ENCODE measurements around the gene ITGB1. TPM values are rescaled to one million over a fixed set of nuclear protein-coding genes. Genes with fewer than 3 reads are reported as not detected.

ITGB1 gene
- polyA plus RNA-seq, 12 donors = 358 to 535 (median 476) TPM; not detected in 1

DNA sequence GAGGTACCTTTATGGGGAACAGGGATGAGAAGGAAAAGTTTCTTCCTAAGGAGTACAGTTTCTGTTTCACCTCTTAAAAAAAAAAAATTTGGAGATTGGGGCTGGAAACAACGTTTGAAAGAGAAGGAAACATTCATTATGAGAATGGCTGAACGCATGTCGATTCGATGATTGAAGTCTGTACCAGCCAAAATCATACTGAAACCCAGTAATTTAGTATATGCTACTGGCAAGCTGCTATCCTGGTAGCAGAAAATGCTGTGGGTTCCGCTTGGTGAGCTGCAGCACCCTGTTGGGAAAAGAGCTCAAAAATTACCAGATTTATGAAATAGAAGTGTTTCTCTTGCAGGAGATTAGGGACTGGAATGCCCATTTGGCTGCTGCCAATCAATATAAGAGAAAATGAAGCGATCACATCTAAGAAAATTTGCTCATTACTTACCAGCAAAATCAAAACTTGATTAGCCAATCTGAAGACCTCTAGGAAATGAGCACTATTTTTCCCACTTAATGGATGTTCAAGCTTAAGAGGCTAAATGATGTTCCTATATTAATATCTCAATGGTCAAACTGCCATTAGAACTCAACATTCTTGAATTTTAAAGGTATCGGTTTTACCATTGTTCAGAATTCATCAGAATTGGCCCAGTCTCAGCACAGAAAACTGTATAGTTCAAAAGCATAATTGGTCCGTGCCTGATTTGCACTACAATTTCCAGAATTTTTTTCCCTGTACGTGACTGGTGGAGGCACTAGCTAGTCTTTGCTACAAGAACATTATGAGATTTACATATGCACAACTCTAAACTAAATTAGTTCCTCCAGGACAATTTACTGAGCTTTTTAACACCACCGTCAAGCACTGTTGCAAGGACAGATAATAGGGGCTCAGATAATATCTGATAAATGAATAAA lies 1.2 kb upstream of the ITGB1 start:
- DNase-seq = no peak

DNA sequence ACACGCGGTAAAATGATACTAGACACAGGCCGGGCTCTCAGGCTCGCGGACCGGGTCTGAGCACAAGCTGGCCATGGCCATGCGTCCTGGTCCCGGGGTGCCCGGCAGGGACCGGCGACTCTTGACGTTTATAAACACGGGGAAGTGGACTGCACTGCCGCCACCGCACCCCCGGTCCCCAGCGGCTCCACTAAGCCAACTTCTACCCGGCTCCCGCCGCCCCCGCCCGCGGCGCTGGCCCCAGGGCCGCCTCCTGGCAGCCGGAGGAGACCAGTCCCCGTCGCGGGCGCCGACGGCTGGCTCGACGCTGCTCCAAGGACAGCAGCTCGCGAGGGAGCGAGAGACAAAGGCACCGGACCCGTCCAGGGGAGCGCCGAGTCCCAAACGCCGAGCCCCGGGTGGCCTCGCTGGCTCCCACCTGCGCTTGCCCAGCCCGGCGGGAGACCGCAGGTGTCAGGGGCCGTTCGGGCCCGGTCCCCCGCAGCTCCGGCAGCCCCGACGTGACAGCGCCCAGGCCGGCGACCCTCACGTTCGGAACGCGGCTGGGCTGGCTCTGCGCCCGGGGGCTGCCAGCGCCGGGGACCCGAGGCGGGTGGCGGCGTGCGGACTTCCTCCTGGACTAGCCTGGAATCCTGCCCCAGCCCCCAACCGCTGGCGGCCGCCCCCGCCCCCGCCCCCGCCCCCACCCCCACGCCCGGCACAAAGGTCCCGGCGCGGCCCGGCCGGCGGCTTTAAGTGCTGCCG lies 517 bp downstream of the ITGB1 start:
- DNase-seq = peak; percentile 38

DNA sequence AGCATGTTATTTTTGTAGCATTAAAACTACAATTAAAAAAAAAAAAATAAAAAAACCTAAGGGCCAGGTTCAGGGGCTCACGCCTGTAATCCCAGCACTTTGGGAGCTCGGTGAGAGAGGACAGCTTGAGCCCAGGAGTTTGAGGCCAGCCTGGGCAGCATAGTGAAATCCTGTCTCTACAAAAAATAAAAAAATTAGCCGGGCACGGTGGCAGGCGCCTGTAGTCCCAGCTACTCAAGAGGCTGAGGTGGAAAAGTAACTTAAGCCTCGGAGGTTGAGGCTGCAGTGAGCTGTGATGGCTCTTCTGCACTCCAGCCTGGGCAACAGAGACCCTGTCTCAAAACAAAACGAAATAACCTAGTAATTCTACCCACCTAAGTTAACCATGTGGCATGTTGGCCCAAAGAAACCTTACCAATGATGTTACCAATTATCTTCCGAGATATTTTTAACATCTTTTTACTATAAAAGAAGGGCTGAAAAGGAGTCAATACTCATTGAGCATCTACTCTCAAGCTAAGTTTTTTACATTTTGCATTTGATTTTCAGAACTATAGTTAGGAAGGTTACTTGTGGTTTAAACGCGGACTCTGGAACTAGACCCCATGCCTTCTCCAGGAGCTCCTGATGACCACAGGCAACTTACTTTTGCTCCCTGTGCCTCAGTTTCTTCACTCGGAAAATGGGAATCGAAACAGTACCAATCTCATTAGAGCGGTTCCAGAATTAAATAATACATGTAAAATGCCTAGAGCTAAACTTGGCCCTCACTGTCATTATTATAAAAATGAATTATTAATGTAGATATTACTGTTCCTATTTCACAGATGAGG lies 1.4 kb downstream of the ITGB1 start:
- no peak for DNase-seq

DNA sequence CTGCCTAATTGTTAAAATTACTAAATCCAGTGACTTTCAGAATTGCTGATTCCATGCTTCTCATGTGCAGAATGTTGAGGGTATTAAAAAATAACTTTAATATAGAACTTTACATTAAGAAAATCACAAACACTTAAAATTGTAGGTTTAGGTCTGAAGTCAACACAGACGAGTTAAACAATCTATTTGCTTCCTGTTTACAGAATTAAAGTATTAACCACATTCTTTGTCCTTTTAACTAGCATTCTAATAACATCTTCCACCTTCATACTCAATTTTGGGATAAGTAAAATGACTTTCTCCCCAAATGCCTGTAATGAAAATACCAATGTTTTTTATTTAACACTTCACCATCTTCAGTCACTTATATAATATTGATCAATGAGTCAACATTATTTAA lies 2.2 kb downstream of the ITGB1 start:
- DNase-seq = no peak

- DNase-seq = no peak
Observed at GRCh38 chr10:32955299-32955772, 2.7 kb downstream of the ITGB1 start.

DNA sequence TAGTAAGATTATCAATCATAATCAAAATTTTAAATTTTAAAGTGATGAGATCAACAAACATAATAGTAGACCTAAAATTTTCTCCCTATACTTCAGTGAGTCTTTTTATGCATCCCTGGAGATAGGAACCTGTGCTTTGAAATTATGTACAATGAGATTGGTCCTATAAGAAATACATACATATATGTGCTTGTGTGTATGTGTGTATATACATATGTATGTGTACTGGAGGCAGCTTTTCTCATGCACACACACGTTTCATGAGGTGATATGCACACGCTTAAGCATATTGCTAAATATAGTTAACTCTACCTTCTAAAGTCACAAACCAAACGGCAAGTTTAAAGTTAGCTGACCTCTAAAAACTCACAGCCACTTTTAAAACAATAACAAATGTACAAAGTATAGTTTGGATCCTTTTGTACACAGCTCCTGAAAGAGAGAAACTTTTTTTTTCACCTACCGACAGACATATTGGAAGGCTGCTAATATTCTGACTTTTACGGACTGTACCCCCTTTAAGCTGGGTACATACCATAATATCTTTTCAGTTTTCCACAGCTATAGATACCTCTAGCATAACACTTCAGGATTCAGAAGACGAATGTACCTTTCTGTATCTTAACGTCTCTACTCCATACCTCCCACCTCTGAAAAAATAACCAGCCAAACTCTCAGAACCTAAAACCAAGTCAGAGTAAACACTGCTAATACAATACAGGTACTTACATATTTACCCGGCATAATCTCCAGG lies 3.3 kb downstream of the ITGB1 start:
- DNase-seq = no peak

DNA sequence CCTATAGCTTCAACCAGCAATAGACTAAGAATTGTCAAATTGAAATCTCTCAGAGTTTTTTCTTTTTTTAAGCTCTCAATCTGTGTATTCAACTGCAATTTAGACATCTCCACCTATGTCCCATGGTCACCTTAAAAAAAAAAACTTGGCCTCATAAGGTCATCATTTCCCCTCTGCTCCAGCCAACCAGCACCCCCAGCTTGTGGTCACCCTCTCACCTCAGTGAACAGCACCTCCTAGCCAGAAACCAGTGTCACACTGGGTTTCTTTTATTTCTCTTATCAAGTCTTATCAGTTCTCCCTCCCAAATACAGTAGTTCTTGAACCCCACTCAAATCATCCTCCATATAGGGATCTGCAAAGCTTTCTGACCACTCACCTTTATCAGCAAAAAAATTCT lies 4.0 kb downstream of the ITGB1 start:
- no peak for DNase-seq

- no peak for DNase-seq
Observed at GRCh38 chr10:32953277-32953927, 4.6 kb downstream of the ITGB1 start.

- DNase-seq = no peak
Observed at GRCh38 chr10:32952541-32953276, 5.3 kb downstream of the ITGB1 start.

DNA sequence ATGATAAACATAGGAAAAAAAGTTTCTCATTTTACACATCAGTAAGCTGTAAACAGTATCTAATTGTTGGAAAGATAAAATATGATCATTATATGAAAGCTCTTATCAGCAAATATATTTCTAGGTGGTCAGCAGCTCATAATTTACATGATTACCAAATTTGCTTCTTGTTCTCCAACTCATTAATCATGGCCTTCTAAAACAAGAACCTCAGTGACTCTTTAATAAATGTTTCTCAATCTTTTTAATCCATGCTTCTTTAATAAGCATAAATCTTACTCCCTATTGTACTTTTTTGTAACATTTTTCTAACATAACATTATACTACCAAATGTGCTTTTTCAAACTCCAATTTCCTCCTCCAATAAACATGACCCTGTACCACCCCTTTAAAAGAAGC lies 5.9 kb downstream of the ITGB1 start:
- no peak for DNase-seq

DNA sequence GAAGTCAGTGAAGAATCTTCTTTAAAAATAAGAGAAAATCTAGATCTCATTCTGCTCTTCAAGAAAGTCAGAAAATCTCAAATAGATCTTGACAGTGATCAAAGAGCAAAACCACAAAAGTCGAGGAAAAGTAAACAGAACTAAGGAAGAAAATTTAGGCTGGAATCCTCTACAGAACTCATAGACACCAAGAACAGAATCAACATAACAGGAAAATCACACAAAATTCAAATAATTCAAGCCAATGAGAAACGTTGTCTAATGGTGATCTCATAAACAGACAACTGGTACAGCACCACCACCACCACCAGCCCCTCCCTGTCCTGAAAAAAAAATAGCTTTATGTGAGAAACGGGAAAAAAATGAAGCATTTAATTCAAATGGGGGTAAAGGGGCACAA lies 6.9 kb downstream of the ITGB1 start:
- no peak for DNase-seq

GRCh38 chr10:32950591-32951108 lies 7.4 kb downstream of the ITGB1 start:
- DNase-seq = no peak

GRCh38 chr10:32949221-32949678 lies 8.8 kb downstream of the ITGB1 start:
- DNase-seq = no peak

- no peak for DNase-seq
Observed at GRCh38 chr10:32948451-32948850, 9.6 kb downstream of the ITGB1 start.

DNA sequence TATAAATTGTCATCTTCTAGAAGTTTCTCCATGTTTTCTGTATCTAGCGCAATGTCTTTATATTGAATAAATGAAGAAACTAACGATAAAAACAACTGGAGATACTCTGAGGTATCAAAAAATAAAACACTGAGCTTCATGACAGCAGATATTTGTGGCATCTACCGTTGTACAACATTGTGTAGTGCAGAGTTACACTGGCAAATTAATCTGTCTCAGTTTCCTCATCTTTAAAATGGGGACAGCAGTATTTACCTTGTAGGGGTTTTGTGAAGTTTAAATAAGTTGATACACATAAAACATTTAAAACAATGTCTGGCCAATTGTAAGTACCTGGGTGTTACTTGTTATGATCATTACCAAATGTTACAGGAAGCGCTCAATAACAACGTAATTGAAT lies 10.4 kb downstream of the ITGB1 start:
- no peak for DNase-seq

GRCh38 chr10:32946108-32946507 lies 11.9 kb downstream of the ITGB1 start:
- DNase-seq = no peak

DNA sequence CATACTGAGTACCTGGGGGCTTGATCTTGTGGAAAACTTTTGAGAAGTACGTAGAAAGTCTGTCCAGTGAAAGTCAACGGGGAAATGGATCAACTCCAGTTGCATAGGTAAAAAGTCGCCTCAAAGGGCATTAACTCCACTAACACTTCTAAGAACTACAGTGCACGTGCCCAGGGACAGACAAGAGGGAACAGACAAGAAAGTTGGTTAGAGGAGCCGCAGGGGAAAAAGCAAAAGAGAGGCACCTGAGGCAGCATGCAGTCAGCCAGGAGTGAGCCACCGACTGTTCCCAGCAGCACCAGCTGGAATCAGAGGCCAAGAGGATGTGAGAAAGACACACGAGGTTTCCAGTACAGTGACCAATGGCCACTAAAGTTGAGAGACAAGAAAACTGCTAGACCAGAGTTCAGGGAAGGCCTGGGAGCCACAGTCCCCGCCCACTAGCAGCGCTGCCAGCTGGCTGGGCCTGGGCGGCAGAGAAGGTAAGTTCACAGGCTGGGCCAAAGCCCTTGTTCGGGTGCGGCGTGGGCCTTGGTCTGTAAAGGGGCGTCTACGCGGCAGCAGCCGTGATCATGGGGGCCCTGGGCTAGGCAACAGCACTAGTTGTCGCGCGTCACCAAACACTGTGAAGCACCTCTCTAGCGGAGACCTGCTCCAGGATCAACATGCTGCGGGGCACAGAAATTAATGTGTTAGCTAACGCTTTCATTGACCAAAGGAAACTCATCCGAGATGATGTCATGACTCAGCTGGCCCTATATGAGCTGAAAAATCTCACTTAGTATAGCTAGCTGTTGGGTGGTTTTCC lies 14.0 kb downstream of the ITGB1 start:
- no peak for DNase-seq

DNA sequence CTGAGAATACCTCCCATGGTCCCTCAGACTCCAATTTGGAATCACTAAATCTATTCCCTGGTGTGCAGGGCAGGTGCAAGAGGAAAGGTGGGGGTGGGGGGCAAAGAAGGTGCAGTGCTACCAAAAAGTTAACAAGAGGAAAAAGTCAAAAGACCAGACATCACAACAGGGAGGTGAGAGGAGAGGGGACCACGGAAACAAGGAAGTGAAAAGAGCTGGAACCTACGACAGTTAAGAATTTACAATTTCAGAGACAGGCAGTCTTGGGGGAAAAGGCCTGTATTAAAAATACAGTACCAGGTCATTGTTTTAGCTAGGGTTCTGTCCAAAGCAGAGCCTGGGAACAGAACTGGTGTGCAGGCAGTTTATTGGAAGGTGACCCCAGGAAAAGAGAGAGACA lies 14.6 kb downstream of the ITGB1 start:
- no peak for DNase-seq

DNA sequence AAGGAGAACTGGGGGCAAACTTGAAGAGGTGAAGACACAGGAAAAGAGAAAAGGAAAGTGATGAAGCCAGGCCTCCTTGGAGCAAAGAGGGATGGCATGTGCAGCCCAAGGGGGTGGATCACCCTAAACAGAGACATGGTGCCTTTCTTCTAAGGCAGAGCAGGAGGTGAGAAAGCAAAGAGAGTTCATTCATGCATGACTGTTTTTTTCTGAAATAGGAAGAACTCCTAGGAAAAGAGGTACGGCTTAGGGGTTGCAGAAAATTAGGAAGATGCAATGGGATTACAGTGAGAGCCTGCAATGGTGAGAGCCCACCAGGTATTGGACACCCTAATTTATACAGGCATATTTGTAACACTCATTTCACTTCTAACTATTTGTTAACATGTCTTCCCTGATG lies 15.9 kb downstream of the ITGB1 start:
- DNase-seq = no peak
